ENCODE results near the gene AHNAK2. TPM values are rescaled to one million over a fixed set of nuclear protein-coding genes. Genes with fewer than 3 reads are reported as not detected.

AHNAK2 gene
- total and polyA plus RNA-seq, 4 experiments from 2014 or later: 0.06 to 0.15 TPM; not detected in 2

GRCh38 chr14:104989236-104989950 lies 11.2 kb upstream of the AHNAK2 start:
- POLR2A ChIA-PET (ENCODE audit: partially characterized antibody): interaction anchor here (0.9 kb wide), 1 partner anchor 31 kb away, joined by 3 read pairs; the partner anchor contains the start of gene CDCA4

GRCh38 chr14:104986487-104987164 lies 8.5 kb upstream of the AHNAK2 start:
- H3K4me3 ChIP-seq (ENCODE audit: low read length in 2 of 2): peak overlapping the region in 1 of 2 donors; percentile 52
- peak in 1 of 5 donors; percentile 26 for DNase-seq

More at GRCh38 chr14:104989236-104989950, 11.2 kb upstream of the AHNAK2 start:
- CTCF ChIA-PET (ENCODE audit: partially characterized antibody): no interaction called here
- Mint-ChIP-seq H3K27ac (peak overlapping the region in 1 of 7 donors; percentile 44), H3K4me1 (peaks cover 0 to 13% (median 2%) of the 10 kb centered on the region in 4 donors), H3K4me3 (no peak overlapping the region), H3K9me3 (peaks cover 0 to 1% (median 0%) of the 10 kb centered on the region in 8 donors), H3K27me3 (peaks cover 2 to 3% of the 10 kb centered on the region in 2 donors), H3K36me3 (no peaks in the 10 kb centered on the region)
- H3K9me3 ChIP-seq (ENCODE audit: control insufficient read depth in 1 of 2, low read length in 2 of 2): no peaks in the 10 kb centered on the region
- no peak overlapping the region for H3K4me3 ChIP-seq (ENCODE audit: low read length in 2 of 2)
- H3K27ac ChIP-seq (ENCODE audit: low read depth, low read length): no peak overlapping the region
- no peak for DNase-seq
- no peaks in the 10 kb centered on the region for H3K36me3 ChIP-seq (ENCODE audit: insufficient read depth, low read length)
- intact Hi-C loops (cut with micrococcal nuclease): no loop called here
- peaks cover 8% of the 10 kb centered on the region for H3K4me1 ChIP-seq (ENCODE audit: insufficient read depth, low read length)
- H3K27me3 ChIP-seq (ENCODE audit: insufficient read depth, low read length): no peaks in the 10 kb centered on the region

GRCh38 chr14:104985675-104986486 lies 7.7 kb upstream of the AHNAK2 start, which contains the start of gene CLBA1:
TSS of gene CLBA1 (plus strand) at chr14:104985788. CDS start at chr14:104986432, 644 bp downstream.
- Mint-ChIP-seq H3K27ac (peak within 1 kb of the TSS; percentile 81 to 92 (median 88)), H3K4me3 (peak within 1 kb of the TSS; percentile 67 to 83 (median 79)), H3K36me3 (no peaks in the 10 kb centered on the region), H3K9me3 (peaks cover 0 to 1% (median 0%) of the 10 kb centered on the region in 8 donors), H3K4me1 (peaks cover 0 to 10% (median 3%) of the 10 kb centered on the region in 4 donors), H3K27me3 (peaks cover 2 to 3% of the 10 kb centered on the region in 2 donors)
- H3K4me1 ChIP-seq (ENCODE audit: insufficient read depth, low read length): peaks cover 8% of the 10 kb centered on the region
- H3K27me3 ChIP-seq (ENCODE audit: insufficient read depth, low read length): no peaks in the 10 kb centered on the region
- peak within 1 kb of the TSS in 1 of 2 donors; percentile 52 for H3K4me3 ChIP-seq (ENCODE audit: low read length in 2 of 2)
- peak within 1 kb of the TSS; percentile 61 for H3K27ac ChIP-seq (ENCODE audit: low read depth, low read length)
- intact Hi-C loops (cut with micrococcal nuclease): loop anchor here (1.0 kb wide), 1 partner anchor 35 kb away; the partner anchor contains the start of gene CDCA4
- no peaks in the 10 kb centered on the region for H3K36me3 ChIP-seq (ENCODE audit: insufficient read depth, low read length)
- no peaks in the 10 kb centered on the region for H3K9me3 ChIP-seq (ENCODE audit: control insufficient read depth in 1 of 2, low read length in 2 of 2)
- DNase-seq: peak; percentile 86 to 92 (median 90)
- CTCF ChIA-PET (ENCODE audit: partially characterized antibody): interaction anchor here (2.7 to 2.9 kb wide), 2 partner anchors 34 to 59 kb away, joined by 13 to 27 read pairs; partner anchors contain the start of gene CDCA4
- POLR2A ChIA-PET (ENCODE audit: partially characterized antibody): interaction anchor here (0.7 to 3.0 kb wide), 9 partner anchors 9 to 102 kb away, joined by 3 to 32 read pairs (median 4); partner anchors contain the start of genes CDCA4 and GPR132

More at GRCh38 chr14:104986487-104987164, 8.5 kb upstream of the AHNAK2 start:
- Mint-ChIP-seq H3K4me3 (peak overlapping the region; percentile 31 to 82 (median 74)), H3K27ac (peak overlapping the region; percentile 42 to 97 (median 84)), H3K4me1 (peaks cover 0 to 10% (median 3%) of the 10 kb centered on the region in 4 donors), H3K36me3 (no peaks in the 10 kb centered on the region), H3K9me3 (peaks cover 0 to 1% (median 0%) of the 10 kb centered on the region in 8 donors), H3K27me3 (peaks cover 2 to 3% of the 10 kb centered on the region in 2 donors)
- intact Hi-C loops (cut with micrococcal nuclease): no loop called here
- H3K4me1 ChIP-seq (ENCODE audit: insufficient read depth, low read length): peaks cover 8% of the 10 kb centered on the region
- ChIA-PET CTCF (ENCODE audit: partially characterized antibody) (no interaction called here), POLR2A (ENCODE audit: partially characterized antibody) (interaction anchor here (2.5 kb wide), 1 partner anchor 79 kb away, joined by 19 read pairs; the partner anchor contains the start of gene GPR132)
- no peaks in the 10 kb centered on the region for H3K9me3 ChIP-seq (ENCODE audit: control insufficient read depth in 1 of 2, low read length in 2 of 2)
- H3K36me3 ChIP-seq (ENCODE audit: insufficient read depth, low read length): no peaks in the 10 kb centered on the region
- peak overlapping the region; percentile 61 for H3K27ac ChIP-seq (ENCODE audit: low read depth, low read length)
- no peaks in the 10 kb centered on the region for H3K27me3 ChIP-seq (ENCODE audit: insufficient read depth, low read length)

GRCh38 chr14:104984056-104984894 lies 6.1 kb upstream of the AHNAK2 start:
- ChIA-PET CTCF (ENCODE audit: partially characterized antibody) (interaction anchor here (0.9 to 2.9 kb wide), 5 partner anchors 9 to 81 kb away, joined by 3 to 27 read pairs (median 4); partner anchors contain the start of genes CDCA4 and GPR132), POLR2A (ENCODE audit: partially characterized antibody) (interaction anchor here (0.9 to 3.0 kb wide), 6 partner anchors 15 to 183 kb away, joined by 3 to 32 read pairs (median 12); partner anchors contain the start of genes CDCA4, GPR132 and ZBTB42)
- Mint-ChIP-seq H3K36me3 (no peaks in the 10 kb centered on the region), H3K27ac (peak overlapping the region; percentile 69 to 92 (median 88)), H3K4me1 (peaks cover 0 to 12% (median 6%) of the 10 kb centered on the region in 4 donors), H3K9me3 (peaks cover 0 to 1% (median 0%) of the 10 kb centered on the region in 8 donors), H3K4me3 (peak overlapping the region; percentile 59 to 80 (median 74)), H3K27me3 (peaks cover 2 to 8% of the 10 kb centered on the region in 2 donors)
- Histone ChIP-seq H3K27me3 (ENCODE audit: insufficient read depth, low read length) (no peaks in the 10 kb centered on the region), H3K4me3 (ENCODE audit: low read length in 2 of 2) (no peak overlapping the region), H3K36me3 (ENCODE audit: insufficient read depth, low read length) (no peaks in the 10 kb centered on the region), H3K4me1 (ENCODE audit: insufficient read depth, low read length) (peaks cover 8% of the 10 kb centered on the region), H3K9me3 (ENCODE audit: control insufficient read depth in 1 of 2, low read length in 2 of 2) (no peaks in the 10 kb centered on the region), H3K27ac (ENCODE audit: low read depth, low read length) (no peak overlapping the region)
- peak in 1 of 5 donors; percentile 24 for DNase-seq
- intact Hi-C loops (cut with micrococcal nuclease): no loop called here

GRCh38 chr14:104983231-104983721 lies 5.1 kb upstream of the AHNAK2 start:
- H3K27ac Mint-ChIP-seq: peak overlapping the region; percentile 65 to 89 (median 74)

More at GRCh38 chr14:104983231-104983721, 5.1 kb upstream of the AHNAK2 start:
- CTCF ChIA-PET (ENCODE audit: partially characterized antibody): interaction anchor here (2.4 to 2.9 kb wide), 3 partner anchors 37 to 62 kb away, joined by 13 to 27 read pairs (median 15); partner anchors contain the start of gene CDCA4
- H3K27me3 ChIP-seq (ENCODE audit: insufficient read depth, low read length): no peaks in the 10 kb centered on the region
- H3K4me1 ChIP-seq (ENCODE audit: insufficient read depth, low read length): peaks cover 12% of the 10 kb centered on the region
- peaks cover 0 to 15% (median 6%) of the 10 kb centered on the region in 4 donors for H3K4me1 Mint-ChIP-seq
- peak in 1 of 5 donors; percentile 12 for DNase-seq
- POLR2A ChIA-PET (ENCODE audit: partially characterized antibody): interaction anchor here (1.0 to 3.0 kb wide), 3 partner anchors 37 to 182 kb away, joined by 3 to 32 read pairs (median 26); partner anchors contain the start of genes CDCA4 and ZBTB42
- H3K27me3 Mint-ChIP-seq: peaks cover 4 to 11% of the 10 kb centered on the region in 2 donors
- H3K9me3 Mint-ChIP-seq: peaks cover 0 to 3% (median 0%) of the 10 kb centered on the region in 8 donors
- H3K9me3 ChIP-seq (ENCODE audit: control insufficient read depth in 1 of 2, low read length in 2 of 2): no peaks in the 10 kb centered on the region
- intact Hi-C loops (cut with micrococcal nuclease): no loop called here
- no peaks in the 10 kb centered on the region for H3K36me3 Mint-ChIP-seq
- no peaks in the 10 kb centered on the region for H3K36me3 ChIP-seq (ENCODE audit: insufficient read depth, low read length)
- H3K4me3 ChIP-seq (ENCODE audit: low read length in 2 of 2): no peak overlapping the region
- H3K4me3 Mint-ChIP-seq: peak overlapping the region in 1 of 8 donors; percentile 33
- no peak overlapping the region for H3K27ac ChIP-seq (ENCODE audit: low read depth, low read length)
